ENCODE measurements around the gene AFF1.

- TF ChIP-seq CTCF (IDR thresholded peaks at IDR 0.05) = no peak
- no peak for TF ChIP-seq POLR2A (IDR thresholded peaks at IDR 0.05)
Observed at GRCh38 chr4:87134122-87134521, 199.3 kb downstream of the AFF1 start.

All from thyroid gland (tissue), 4 donors.